ENCODE results near the gene GGCX.
"Not testable (repeated sequence)": the region's sequence is repeated elsewhere in the genome, so short reads cannot be mapped to it uniquely, and the experiment has no call there.

The GGCX gene

DNA sequence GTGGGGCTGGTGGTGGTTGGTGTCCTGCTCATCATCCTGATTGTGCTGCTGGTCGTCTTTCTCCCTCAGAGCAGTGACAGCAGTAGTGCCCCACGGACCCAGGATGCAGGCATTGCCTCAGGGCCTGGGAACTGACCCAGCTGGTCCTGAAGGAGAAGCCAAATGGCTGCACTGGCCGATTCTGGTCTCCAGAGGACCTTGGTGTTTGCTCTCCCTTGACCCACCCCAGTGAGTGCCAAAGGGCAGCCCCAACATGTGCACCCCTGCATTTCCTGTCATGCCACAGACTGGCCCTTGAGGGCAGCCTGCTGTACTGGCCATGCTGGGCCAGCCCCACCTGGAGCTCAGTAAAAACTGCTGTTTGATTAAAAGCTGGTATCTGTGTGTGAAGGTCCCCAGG lies 31.7 kb upstream of the GGCX start:
- no peak for DNase-seq

DNA sequence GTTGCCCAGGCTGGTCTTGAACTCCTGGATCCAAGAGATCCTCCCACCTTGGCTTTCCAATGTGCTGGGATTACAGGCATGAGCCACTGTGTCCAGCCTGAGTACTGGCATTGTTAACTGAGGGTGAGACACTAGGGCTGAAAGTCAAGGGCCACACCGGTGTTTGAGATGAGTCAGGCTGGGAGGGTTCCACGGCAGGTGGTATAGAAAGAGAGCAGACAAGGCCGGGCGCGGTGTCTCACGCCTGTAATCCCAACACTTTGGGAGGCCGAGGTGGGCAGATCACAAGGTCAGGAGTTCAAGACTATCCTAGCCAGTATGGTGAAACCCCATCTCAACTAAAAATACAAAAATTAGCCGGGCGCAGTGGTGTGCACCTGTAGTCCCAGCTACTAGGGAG lies 31.0 kb upstream of the GGCX start:
- DNase-seq: not testable (repeated sequence)

DNA sequence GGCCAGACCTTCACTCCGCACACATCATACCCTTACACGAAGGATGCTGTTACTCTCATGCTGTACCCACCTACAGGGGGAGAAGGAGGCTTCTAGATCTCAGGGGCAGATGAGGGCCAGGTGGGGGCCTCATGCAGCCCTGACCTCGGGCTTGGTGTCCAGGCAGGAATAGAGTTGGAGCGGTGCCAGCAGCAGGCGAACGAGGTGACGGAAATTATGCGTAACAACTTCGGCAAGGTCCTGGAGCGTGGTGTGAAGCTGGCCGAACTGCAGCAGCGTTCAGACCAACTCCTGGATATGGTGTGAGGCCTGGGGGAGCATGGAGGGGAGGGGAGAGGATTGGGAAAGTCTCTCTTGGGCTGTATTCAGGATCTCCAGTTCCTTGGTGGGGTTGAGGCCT lies 30.3 kb upstream of the GGCX start:
- DNase-seq: no peak

DNA sequence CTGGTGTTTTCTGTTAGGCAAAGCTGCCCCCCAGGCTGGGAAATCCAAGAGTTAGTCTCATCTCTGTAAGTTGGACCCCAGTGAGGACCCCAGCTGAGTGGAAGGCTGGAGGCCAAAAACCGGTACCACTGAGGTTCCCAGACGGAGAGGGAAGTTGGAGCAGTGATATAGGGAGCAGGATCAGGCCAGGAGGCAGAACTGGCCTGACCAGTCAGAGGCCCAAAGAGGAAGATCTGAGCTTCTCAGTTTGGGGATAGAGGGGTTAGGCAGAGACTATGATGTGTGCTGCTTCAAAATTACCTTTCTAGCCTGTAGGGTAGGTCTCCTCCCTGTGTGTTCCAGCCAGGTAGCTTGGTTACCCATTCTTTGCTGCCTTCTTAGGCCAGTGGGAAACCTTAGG lies 29.7 kb upstream of the GGCX start:
- no peak for DNase-seq

DNA sequence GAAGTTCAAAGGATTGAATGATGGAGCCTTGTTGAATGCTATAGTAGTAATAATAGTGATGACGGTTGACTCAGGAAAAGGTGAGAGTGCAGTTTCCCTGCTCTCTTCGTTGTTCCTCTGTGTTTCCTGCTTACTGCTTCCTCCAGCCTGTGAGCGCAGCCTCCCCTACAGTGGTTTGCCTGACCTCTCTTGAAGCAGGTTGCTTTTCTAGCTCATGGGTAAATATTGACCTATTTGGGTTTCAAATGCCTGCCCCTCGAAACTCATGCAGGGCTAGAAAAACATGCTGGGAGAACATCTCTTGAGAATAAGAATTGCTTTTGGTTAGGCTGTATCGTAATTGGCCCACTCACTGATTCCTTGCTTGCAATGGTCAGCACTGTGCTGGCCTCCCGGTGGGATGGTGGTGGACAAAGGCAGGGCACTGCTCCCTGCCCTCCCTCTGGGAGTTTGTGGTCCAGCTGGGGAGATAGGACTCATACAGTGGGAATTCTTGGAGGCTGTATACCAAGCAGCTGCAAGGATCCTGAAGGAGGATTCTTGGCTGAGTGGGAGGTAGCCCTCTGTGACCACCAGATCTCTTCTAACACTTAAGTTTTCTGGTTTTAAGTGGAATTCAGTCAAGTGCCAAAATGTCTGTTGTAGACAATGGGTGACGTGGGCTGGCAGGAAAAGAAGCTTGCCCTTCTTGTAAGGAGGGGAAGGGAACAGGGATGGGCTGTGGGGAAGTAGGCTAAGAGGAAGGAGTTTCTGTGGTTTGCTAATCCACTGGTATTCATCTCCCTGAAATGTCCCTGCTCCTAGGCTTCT lies 28.9 kb upstream of the GGCX start:
- no peak for DNase-seq

DNA sequence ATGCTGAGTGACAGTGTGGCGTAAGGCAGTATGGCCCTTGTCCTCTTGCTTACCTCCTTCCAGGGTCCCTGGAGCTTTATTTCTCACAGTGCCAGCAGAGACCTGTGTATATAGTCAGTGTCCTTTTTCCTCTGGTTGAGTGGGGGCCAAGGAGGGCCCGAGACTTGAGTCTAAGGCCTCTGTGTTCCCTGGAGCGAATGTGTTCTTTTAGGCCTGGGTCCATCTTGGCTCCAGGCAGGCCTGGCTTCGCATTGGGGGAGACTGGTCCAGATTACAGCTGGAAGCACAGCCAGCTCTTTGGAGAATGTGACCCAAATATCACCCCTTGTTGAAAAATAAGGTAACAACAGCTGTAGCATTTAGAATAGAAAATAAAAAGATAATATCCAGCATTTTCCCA lies 27.9 kb upstream of the GGCX start:
- no peak for DNase-seq

DNA sequence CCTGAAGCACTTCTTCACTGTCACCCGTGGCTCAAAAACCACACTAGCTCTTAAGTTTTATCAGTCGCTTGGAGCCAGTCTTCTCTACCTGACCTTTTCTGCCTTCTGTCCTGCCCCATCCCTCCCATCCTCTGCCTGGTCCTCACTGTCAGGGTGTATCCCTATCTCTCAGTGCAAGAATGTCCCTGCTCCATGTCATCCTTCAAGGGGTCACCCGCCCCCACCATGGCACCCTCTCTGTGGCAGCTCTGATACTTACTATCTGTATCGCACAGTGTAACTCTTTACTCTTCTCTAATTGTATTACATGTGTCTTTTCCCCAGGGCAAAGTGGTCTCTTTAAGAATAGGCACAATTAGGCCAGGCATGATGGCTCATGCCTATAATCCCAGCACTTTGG lies 27.4 kb upstream of the GGCX start:
- DNase-seq: no peak

DNA sequence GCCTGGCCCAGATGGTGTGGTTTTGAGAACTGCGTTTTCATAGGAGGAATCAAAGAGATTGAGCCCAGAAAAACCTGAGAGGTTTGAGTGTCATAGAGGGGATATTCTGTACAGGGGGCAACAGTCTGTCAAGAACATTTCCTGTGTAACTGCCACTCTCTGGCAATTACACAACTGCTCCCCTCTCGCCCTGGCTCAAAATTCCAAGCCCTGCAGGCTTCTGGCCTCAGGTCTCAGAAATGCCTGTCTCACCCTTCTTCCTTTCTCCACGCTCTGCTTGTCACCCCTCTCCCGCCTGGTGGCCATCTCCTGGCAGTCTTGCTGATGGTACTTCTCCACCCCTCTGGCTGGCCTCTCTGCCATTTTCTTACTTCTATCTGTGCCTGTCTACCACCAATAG lies 26.9 kb upstream of the GGCX start:
- no peak for DNase-seq

DNA sequence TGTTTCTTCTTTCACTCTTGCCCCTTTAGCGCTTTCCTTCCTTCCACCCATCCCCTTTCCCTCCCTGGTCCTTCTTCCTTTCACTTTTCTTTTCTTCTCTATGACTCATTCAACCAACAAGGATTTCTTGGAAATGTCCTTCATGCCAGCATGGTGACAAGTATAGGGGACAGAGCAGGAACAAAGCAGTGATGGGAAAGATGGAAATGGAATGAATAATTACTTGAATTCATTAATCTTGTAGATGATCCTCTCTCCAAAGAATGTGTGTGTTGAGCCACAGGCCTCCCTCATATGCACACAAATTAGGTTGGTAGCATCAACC lies 24.4 kb upstream of the GGCX start:
- no peak for DNase-seq

DNA sequence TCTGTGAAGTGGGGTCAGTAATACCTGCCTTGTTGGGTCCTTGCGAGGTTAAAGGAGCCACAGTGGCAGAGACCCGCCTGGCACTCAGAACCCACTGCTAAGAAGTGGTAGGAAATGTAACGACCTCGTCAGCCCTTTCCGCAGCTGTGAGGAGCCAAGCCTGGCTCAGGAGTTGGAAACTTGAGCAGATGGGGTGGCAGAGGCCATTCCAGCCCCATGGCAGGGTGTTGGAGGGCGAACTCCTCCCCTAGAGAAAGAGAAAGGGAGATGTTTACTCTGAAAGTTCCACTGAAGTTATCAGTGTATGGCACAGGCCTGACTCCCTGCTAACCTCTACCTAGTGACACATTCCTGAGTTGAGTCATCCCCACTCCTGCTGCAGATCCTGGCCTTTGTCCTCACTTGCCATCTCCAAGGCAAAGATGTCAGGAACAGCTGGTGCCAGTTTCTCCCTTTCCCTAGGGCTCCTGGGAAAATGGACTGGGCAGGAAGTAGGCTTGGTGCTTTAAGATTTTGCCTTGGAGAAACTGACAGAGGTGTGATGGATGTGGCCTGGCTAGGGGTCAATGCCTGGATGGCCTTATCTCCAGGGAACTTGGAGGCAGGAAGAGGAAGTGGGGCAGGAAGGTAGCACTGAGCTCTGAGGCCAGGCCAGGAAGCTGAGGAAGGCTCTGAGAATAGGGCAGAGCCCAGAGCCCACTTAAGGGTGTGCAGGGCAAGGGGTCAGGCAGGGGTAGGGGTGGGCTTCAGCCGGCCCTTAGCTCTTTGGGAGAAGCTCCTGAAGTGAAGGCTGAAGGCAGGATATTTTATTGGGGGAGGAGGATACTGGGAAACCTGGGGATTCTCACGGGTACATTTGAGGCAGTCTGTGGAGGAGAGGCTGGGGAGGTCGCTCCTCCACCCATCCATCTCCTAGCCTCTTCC lies 23.8 kb upstream of the GGCX start:
- DNase-seq: no peak

DNA sequence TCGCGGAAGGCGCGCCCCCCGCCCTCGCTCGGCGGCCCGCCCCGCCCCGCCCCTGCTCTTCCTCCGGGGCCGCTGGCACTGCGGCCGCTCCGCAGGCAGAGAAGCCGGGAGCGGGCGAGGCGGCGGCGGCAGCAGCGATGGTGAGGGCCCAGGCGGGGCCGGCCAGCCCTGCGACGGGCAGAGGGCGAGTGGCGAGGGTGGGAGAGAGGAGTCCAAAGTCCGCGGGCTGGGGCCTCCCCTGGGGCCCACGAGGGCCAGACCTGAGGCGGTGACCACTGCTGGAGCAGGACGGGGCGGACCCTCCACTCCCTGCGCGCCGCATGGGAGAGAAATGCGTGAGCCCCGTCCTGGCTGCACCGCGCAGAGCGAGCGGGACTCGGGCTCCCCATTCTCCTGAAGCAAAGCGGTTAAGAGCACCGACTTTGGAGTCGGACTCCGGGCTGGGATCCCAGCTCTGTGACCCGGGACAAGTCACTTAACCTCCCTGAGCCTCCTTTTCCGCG lies 23.1 kb upstream of the GGCX start, which contains the start of gene VAMP5:
Gene VAMP5 (plus strand): TSS at position 78 of the 503 bp plus-strand sequence. CDS start 60 bp downstream, at position 138.
- no peak for DNase-seq

DNA sequence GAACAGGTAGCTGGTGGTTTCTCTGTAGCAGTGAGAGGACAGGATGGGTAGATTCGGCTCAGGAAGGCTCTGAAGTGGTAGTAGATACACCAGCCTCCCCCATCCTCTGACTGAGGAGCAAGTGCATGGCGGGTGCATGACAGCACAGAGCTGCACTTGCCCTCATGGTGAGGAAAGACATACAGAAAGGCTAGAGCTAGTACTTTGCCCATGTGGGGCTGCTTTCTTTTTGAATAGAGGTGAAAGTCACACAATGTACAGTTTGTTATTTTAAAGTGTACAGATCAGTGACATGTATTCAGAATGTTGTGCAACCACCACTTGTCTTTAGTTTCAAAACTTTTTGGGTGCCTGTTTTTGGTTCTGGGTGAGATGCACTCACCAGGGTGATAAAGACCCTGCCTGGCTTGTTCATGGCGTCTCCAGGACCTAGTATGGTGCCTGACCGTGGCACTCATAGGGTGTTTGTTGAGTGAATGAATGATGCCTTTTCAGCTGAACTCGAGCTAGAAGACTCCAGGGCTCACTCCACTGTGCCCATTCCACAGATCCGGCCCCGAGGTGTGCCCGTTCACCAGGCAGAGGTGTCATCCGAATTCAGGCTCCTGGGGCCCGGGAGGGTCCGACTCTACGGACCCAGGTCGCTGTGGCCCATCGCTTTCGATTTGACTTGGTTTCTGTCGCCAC lies 22.5 kb upstream of the GGCX start:
- DNase-seq: no peak

DNA sequence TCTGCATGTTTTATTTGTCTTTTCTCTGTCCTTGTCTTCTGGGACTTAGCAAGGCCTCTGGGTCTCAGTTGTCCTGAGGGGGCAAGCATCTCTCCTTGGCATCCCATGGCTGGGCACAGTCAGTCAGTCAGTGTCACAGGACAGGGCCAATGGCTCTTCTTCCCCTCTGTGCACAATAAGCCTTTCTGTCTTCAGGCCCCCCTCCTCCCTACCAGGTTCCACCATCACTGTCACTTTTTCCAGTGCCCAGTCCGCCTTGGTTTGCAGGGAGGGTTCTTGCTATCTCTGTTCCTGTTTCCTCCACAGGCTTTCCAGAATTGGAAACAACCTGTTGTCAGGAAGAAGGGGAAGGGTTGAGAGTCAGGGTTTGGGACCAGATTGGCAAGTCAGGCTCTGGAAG lies 21.2 kb upstream of the GGCX start:
- DNase-seq: no peak

DNA sequence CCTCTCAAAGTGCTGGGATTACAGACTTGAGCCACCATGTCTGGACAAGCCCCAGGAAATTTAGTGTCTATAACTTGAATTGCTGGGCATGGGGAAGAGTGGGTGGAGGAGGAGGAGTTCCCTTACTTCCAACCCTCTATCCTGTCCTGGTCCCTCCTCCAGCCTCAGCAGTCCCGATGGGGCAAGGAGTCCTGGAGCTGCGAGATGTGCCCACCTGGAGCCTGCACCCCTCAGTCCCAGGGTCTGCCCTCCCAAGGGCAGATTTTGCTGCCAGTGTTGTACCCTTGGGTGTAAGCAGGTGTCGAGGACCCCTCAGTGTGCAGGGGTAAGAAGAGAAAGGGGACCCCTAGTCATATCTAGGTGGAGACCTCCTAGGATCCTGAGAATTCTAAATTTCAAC lies 18.9 kb upstream of the GGCX start:
- DNase-seq: no peak

DNA sequence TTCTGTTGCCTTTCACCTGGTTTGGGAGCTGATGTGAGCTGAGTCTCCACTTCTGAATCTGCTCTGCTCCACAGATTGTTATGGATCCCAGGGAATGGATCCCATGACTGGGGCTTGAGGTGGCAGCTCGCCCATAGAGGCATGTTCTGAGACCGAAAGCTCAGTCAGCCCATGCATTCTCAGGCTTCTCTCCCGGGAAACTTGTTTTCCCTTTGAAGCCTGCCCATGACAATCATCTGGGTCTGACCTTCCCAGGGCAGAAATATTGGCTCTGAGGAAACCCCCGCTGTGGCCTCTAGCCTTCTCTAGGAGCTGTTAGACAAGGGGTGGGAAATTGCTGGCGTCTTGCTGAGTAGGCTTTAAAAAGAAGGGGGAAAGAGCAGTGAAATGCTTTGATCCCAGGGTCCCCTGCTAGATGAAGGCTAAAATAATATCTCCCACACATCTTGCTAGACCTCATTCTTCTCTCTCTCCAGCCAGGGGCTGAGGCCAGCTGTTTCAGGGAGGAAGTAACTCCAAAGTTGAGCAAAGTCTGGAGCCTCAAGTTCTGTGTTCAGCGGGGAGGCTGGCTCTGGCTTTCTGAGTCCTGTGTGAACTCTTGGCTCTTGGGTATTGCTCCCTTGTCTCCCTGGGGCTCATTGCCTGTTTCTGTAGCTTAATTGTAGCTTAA lies 18.1 kb upstream of the GGCX start:
- no peak for DNase-seq

DNA sequence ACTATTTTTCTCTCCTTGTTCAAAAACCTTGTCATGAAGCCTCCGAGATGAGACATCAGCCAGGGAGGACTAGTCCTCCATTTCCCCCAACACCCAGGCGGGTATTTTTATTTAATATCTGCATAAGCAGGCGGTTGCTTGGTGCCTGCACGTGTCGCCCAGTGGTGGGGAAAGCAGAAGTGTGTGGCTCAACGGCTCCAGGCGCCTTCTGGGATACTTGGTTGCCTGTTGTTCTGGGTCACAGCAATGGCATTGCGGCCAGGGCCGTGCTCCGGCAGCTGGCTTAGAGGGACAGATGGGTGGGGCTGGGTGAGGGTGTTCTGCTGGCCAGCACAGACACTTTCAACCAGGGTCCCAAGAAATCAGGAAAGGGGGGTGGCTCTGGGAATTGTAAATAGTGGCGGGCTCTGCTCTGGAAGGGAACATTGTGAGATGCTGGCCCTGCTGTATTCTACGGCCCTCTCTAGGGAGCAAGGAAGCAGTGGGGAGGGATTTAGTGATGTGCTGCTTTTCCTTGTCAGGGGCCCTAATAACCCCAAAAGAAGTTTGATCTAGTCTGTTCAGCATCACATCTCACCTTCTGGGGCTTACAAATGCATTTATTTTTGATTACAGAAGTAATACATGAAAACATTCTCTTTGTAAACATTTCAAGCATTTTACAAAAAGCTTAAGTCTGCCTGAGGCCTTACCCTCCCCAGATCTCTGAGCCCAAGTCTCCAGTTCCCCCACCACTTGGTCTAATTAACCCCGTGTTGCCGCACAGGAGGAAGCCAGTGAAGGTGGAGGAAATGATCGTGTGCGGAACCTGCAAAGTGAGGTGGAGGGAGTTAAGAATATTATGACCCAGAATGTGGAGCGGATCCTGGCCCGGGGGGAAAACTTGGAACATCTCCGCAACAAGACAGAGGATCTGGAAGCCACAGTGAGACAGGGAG lies 17.2 kb upstream of the GGCX start:
- no peak for DNase-seq

DNA sequence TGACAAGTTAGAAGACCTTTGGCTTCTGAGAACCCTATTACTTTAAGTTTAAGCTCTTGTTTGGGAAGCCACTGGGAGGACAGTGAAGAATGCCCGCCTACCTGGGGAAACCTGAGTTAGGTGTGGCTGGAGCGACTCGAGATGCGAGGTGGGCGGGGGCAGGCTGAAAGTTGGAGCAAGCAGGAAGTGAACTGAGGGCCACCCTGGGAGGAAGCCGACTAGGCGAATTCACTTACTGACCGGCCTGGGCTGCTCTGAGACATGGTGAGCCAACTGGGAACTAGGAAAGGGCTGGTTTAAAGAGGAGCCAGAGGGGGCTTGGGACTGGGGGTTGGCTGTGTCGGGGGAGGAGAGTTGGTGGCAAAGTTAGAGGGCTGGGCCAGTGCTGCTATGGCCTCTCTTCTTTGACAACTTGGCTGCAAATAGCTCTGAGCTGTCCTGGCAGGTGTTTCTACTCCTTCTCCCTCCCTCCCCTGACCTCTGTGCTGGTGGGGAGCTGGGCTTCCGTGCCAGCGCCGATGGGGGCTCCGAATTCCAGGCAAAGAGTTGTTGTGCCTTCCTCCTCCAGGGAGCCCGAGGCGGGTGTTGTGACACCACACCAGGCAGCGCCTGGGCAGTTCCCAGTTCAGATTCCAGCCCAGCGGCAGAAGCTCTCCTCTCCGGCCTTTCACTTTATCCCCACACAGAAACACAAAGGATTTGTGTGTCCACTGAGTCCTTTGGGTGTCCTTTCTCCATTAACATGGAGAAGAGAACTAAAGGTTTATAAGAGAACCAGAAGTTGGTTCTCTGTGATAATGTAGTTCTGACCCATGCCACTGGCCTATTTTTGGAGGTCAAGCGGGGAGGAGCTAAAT lies 16.3 kb upstream of the GGCX start, which contains the start of gene VAMP8:
Gene VAMP8 (plus strand): TSS at position 201 of the 857 bp plus-strand sequence. CDS start 61 bp downstream, at position 262.
- DNase-seq: no peak

DNA sequence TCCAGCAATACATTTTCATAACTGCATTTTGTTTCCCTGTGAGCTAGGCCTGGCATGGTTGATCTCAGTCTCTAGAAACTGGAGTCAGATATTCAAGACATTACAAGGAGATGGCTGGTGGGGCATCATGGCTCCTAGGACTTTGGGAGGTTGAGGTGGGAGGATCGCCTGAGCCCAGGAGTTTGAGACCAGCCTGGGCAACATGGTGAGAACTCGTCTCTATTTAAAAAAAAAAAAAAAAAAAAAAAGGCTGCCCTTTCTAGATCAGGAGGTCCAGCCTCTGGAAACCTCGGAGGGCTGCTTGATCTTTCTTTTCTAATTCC lies 15.7 kb upstream of the GGCX start:
- DNase-seq: no peak

DNA sequence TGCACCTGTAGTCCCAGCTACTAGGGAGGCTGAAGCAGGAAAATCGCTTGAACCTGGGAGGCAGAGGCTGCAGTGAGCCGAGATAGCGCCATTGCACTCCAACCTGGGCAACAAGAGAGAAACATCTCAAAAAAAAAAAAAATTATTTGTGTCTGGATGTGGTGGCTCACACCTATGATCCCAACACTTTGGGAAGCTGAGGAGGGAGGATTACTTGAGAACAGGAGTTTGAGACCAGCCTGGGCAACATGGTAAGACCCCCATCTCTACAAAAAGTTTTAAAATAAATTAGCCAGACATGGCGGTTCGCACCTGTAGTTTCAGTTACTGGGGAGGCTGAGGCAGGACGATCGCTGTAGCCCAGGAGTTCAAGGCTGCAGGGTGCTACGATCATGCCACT lies 14.4 kb upstream of the GGCX start:
- DNase-seq: no peak

DNA sequence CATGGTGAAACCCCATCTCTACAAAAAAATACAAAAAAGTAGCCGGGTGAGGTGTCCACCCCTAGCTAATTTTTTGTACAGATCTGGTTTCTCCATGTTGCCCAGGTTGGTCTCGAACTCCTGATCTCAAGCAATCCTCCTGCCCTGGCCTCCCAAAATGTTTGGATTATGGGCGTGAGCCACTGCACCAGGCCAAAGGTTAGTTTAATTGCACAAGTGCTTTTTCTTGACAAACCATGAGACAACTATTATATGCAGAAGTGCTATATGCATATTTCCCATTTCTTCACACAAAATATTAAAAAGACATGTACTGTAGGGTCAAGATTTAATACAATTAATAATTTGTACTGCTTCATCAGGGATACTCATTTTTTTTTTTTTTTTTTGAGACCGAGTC lies 5.0 kb upstream of the GGCX start:
- DNase-seq: no peak

DNA sequence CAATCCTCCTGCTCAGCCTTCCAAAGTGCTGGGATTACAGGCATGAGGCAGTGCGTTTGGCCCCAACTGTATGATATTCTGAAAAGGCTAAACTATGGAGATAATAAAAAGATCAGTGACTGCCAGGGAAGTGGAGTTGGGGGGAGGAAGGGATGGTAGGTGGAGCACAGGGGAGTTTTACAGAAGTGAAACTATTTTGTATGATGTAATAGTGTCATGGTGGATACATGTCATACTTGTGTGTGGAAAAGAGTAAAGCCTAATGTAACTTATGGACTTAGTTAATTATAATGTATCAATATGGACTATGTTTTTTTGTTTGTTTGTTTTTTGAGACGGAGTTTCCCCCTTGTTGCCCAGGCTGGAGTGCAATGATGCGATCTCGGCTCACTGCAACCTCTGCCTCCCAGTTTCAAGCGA lies 2.9 kb upstream of the GGCX start:
- no peak for DNase-seq
